IPS-15b (cell line): ENCODE data around the gene SLC43A3.
"Not testable (repeated sequence)": the region's sequence is repeated elsewhere in the genome, so short reads cannot be mapped to it uniquely, and the experiment has no call there.

Experiments
- H3K27me3 ChIP-seq: one replicate; pipeline ENCODE4 v1.6.1; 2013; ENCODE audit warnings: low read length; ENCODE audit not compliant: control insufficient read depth, insufficient read depth
- H3K36me3 ChIP-seq: one replicate; pipeline ENCODE4 v1.6.1; 2013; ENCODE audit warnings: low read length; ENCODE audit not compliant: control insufficient read depth, insufficient read depth
- H3K4me1 ChIP-seq: one replicate; pipeline ENCODE4 v1.6.1; 2013; ENCODE audit warnings: mild to moderate bottlenecking, low read length; ENCODE audit not compliant: control insufficient read depth, insufficient read depth
- H3K4me3 ChIP-seq: one replicate; pipeline ENCODE4 v1.5.1; 2013; ENCODE audit warnings: low read depth, low read length
- H3K9ac ChIP-seq: one replicate; pipeline ENCODE4 v1.6.1; 2013; ENCODE audit warnings: low read depth, mild to moderate bottlenecking, low read length
- H3K9me3 ChIP-seq: one replicate; pipeline ENCODE4 v1.6.1; 2013; ENCODE audit warnings: mild to moderate bottlenecking, low read length; ENCODE audit not compliant: control insufficient read depth, insufficient read depth

SLC43A3 gene

DNA sequence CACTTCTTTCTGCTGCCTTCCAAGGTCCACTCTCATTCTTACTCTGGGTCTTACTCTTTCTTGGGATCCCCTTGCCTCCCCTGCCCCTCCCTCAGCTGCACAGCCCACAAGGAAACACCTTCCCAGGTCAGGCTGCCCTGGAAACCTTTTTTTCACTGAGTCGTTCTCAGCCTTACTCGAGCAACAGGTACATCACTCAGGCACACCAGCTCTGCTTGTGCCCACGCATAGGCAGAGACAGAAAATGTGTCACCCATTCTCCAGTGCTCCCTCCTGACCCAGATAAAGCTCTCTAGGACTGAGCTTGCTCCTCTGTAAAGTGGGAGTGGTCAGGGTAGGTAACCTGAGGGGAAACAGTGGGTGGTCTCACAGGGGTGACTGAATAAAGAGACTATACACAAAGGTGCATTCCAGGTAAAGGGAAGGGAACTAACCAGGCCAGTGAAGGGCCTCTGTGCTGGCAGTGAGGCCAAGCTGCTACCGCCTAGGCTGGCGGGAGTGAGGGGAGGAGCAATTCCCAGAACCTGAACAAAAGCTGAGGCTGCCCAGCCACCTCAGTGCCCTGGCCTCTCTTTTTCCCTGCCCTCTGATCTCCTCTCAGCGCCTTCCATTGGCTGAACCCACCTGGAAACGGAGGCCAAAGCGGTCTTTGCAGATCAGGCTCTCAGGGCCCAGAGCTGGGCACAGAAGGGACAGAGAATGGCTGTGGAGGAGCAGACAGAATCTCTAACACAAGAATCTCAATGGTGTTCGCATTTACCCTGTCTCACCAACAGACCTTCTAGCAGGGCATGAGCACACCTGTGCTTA lies 61.9 kb downstream of the SLC43A3 start:
- Histone ChIP-seq H3K9ac (no peak overlapping the region), H3K27me3 (peaks cover 5% of the 10 kb centered on the region), H3K4me3 (no peak overlapping the region), H3K4me1 (peaks cover 15% of the 10 kb centered on the region), H3K36me3 (no peaks in the 10 kb centered on the region), H3K9me3 (no peaks in the 10 kb centered on the region)

GRCh38 chr11:57363131-57364080 lies 63.5 kb downstream of the SLC43A3 start:
- Histone ChIP-seq H3K4me1 (peaks cover 16% of the 10 kb centered on the region), H3K9me3 (no peaks in the 10 kb centered on the region), H3K36me3 (no peaks in the 10 kb centered on the region), H3K27me3 (peaks cover 5% of the 10 kb centered on the region), H3K4me3 (no peak overlapping the region), H3K9ac (no peak overlapping the region)

DNA sequence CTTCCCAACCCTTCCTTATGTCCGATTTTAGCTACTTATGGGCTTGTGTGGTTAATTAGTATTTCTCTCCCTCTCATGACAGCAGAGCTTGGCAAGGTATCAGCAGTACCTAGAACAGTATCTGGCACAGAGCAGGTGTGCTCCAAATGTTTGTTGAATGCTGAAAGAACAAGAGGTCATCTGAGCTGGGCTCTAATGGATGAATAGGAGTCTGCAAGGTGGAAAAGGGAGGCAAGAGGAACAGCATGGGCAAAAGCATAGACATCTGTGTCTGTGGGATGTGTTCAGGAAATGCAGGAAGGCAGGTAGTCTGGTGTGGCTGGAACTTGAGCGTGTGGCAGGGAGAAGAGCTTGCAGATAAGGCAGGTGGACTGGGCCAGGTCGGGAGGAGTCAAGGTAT lies 65.0 kb downstream of the SLC43A3 start:
- H3K9ac ChIP-seq: no peak overlapping the region
- peaks cover 5% of the 10 kb centered on the region for H3K27me3 ChIP-seq
- H3K9me3 ChIP-seq: no peaks in the 10 kb centered on the region
- no peak overlapping the region for H3K4me3 ChIP-seq
- no peaks in the 10 kb centered on the region for H3K36me3 ChIP-seq
- H3K4me1 ChIP-seq: peaks cover 16% of the 10 kb centered on the region

- not testable (repeated sequence) for H3K9me3 ChIP-seq, H3K27me3 ChIP-seq, H3K4me3 ChIP-seq, H3K9ac ChIP-seq, H3K36me3 ChIP-seq
- peaks cover 16% of the 10 kb centered on the region for H3K4me1 ChIP-seq
Observed at GRCh38 chr11:57361420-57361819, 65.5 kb downstream of the SLC43A3 start.

DNA sequence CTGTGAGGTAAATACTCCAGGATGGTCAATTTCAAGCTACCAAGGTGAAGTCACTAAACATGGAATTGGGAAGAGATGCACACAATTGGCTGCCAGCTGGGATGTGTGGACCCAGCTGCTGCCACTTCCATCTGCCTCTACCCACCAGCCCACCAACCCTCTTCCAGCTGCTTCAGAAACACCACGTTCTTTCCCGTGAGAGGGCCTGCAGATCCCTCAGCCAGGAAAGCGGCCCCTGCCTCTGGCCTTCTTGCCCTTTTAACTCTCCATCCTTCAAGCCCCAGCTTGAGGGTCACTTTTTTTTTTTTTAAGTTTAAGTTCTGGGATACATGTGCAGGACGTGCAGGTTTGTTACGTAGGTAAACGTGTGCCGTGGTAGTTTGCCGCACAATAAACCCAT lies 65.9 kb downstream of the SLC43A3 start:
- no peaks in the 10 kb centered on the region for H3K9me3 ChIP-seq
- peaks cover 16% of the 10 kb centered on the region for H3K4me1 ChIP-seq
- H3K4me3 ChIP-seq: no peak overlapping the region
- H3K36me3 ChIP-seq: no peaks in the 10 kb centered on the region
- no peak overlapping the region for H3K9ac ChIP-seq
- peaks cover 5% of the 10 kb centered on the region for H3K27me3 ChIP-seq

DNA sequence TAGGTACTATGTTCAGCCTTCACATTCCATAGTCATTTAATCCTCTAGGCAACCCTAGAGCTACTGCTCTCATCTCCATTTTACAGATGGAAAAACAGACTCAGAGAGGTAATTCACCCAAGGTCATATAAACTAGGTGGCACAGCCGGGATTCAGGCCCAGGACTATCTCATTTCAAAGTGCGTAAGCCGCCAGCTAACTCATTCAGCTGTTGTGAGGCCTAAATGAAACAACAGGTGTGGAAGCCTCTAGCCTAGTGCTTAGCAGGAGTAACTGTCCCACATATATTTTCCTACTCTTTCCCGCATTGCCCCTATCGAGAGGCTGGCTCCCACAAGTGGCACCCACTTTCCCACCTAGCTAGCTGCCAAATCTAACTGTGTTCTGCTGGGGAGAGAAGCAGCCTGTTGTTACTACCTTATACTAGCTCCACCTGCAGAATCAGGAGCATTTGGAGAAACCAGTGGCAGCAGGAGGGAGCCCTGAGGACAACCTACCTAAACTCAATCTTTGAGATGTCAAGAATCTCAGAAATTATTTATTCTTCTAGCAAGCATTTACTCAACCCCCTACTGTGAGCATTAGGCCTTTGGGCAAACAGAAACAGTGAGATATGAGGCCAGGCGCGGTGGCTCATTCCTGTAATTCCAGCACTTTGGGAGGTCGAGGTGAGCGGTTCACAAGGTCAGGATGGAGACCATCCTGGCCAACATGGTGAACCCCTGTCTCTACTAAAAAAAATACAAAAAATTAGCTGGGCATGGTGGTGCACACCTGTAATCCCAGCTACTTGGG lies 66.8 kb downstream of the SLC43A3 start:
- H3K27me3 ChIP-seq: peaks cover 5% of the 10 kb centered on the region
- no peak overlapping the region for H3K4me3 ChIP-seq
- H3K9me3 ChIP-seq: no peaks in the 10 kb centered on the region
- no peaks in the 10 kb centered on the region for H3K36me3 ChIP-seq
- H3K4me1 ChIP-seq: peaks cover 9% of the 10 kb centered on the region
- H3K9ac ChIP-seq: no peak overlapping the region

DNA sequence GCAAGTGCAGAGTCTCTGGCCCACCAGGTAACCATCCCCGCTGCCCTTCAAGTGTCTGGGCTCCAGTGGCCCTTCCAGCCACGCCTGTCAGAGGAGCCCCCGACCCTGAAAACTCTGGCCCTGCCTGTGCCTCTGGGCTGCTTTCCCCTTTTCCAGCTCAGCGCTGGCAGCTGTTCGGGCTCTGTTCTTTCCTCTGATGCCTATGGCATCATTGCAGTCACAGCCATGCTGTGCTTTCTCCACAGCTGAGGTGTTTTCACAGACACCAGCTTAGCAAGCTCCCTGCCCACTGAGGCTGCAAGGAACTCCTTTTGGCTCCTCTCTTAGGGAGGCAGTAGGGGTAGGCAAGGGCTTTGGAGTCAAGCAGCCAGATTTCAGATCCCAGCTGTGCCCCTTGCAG lies 67.5 kb downstream of the SLC43A3 start:
- H3K9me3 ChIP-seq: no peaks in the 10 kb centered on the region
- peaks cover 5% of the 10 kb centered on the region for H3K27me3 ChIP-seq
- H3K4me3 ChIP-seq: no peak overlapping the region
- H3K9ac ChIP-seq: no peak overlapping the region
- no peaks in the 10 kb centered on the region for H3K36me3 ChIP-seq
- H3K4me1 ChIP-seq: peaks cover 3% of the 10 kb centered on the region

GRCh38 chr11:57358991-57359390 lies 67.9 kb downstream of the SLC43A3 start:
- H3K4me1 ChIP-seq: peaks cover 2% of the 10 kb centered on the region
- H3K36me3 ChIP-seq: no peaks in the 10 kb centered on the region
- no peaks in the 10 kb centered on the region for H3K9me3 ChIP-seq
- no peak overlapping the region for H3K4me3 ChIP-seq
- H3K27me3 ChIP-seq: peaks cover 3% of the 10 kb centered on the region
- H3K9ac ChIP-seq: no peak overlapping the region

GRCh38 chr11:57358543-57358961 lies 68.4 kb downstream of the SLC43A3 start:
- Histone ChIP-seq H3K4me3 (no peak overlapping the region), H3K27me3 (peaks cover 2% of the 10 kb centered on the region), H3K9ac (no peak overlapping the region), H3K9me3 (no peaks in the 10 kb centered on the region), H3K4me1 (peaks cover 2% of the 10 kb centered on the region), H3K36me3 (no peaks in the 10 kb centered on the region)

GRCh38 chr11:57357856-57358255 lies 69.1 kb downstream of the SLC43A3 start:
- Histone ChIP-seq H3K4me3 (no peak overlapping the region), H3K9ac (no peak overlapping the region), H3K27me3 (peaks cover 2% of the 10 kb centered on the region), H3K4me1 (peaks cover 2% of the 10 kb centered on the region), H3K9me3 (no peaks in the 10 kb centered on the region), H3K36me3 (no peaks in the 10 kb centered on the region)

- peaks cover 2% of the 10 kb centered on the region for H3K4me1 ChIP-seq
- H3K27me3 ChIP-seq: no peaks in the 10 kb centered on the region
- no peak overlapping the region for H3K9ac ChIP-seq
- no peak overlapping the region for H3K4me3 ChIP-seq
- no peaks in the 10 kb centered on the region for H3K36me3 ChIP-seq
- H3K9me3 ChIP-seq: no peaks in the 10 kb centered on the region
Observed at GRCh38 chr11:57357310-57357709, 69.6 kb downstream of the SLC43A3 start.
